ENCODE results near the gene HTR2C.
"Not testable (repeated sequence)": the region's sequence is repeated elsewhere in the genome, so short reads cannot be mapped to it uniquely, and the experiment has no call there.

The HTR2C gene

DNA sequence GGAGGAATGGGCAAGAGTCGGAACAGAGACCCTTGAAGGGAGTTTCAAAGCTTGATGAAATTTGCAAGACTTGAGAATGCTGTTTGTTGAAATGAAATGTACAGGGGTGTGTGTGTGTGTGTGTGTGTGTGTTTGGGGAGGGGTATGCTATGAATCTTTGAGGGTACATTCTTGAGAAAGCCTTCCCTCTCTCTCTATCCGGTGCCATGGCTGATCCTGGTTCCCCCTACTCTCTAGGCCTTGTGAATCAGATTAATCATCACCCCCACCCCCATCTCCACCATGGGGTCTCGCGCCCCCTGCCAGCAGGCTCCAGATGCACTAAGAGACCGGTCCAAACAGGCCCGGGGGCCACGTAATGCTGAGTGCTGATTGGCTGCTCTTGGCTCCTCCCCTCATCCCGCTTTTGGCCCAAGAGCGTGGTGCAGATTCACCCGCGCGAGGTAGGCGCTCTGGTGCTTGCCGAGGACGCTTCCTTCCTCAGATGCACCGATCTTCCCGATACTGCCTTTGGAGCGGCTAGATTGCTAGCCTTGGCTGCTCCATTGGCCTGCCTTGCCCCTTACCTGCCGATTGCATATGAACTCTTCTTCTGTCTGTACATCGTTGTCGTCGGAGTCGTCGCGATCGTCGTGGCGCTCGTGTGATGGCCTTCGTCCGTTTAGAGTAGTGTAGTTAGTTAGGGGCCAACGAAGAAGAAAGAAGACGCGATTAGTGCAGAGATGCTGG lies at the start of gene HTR2C:
TSS of gene HTR2C (plus strand) at position 441 of the 729 bp plus-strand sequence. CDS start 142,851 bp downstream, outside the sequence.
- no peak for DNase-seq (ENCODE audit: low read depth in 2 of 2)

- no peak for DNase-seq (ENCODE audit: low read depth in 2 of 2)
Observed at GRCh38 chrX:114580336-114580735, 3.5 kb upstream of the HTR2C start.

DNA sequence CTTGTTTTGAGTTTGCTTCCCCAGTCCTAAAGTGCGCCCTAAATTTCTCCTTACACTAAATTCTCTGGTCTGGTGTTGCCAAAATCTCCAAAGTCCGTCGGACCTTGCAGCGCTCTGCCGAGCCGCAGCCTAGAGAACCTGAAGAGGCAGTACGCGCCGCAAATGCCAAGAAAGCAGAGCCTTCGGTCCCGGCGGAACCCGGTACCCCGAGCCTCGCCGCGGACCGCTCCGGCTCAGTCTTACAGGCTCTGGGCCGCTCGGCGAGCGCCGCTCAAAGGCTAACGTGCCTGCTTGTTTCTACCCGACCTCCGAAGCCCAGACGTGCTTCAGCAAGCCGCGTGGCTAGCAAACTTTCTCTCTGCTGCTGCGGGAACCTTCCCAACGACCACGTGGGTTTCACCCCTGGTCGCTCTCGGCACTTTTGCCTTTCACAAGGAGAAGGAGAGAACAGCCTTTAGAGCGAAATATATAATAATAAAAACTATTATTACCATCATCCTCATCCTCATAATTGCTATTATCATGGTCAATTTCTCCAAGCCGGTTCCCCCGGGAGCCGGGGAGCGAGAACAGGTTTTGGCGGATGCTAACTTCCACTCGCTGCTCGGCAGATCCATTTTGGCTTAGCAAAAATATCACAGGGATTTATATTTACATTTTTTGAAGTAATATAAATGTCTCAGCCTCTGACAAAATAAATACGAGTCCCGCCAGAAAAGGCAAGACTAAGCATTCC lies 2.2 kb upstream of the HTR2C start:
- no peak for DNase-seq (ENCODE audit: low read depth in 2 of 2)

DNA sequence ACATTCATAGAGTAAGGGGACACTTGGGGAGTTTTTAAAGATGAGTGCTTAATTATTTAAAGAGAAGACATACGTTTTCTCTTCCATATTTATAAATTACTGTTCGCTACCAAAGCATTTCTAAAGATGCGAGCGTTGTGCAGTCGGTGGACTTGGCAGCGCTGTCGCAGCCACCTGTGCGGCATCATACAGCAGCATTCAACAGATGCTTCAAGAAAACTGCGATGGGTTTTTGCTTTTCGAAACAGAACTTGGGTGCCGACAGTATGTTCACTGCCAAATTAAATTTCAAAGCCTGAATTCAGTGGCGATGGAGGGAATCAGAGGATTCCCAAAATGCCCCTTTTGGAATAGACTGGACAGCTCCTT lies 1.6 kb upstream of the HTR2C start:
- DNase-seq (ENCODE audit: low read depth in 2 of 2): no peak

- no peak for DNase-seq (ENCODE audit: low read depth in 2 of 2)
Observed at GRCh38 chrX:114582698-114583395, 1.0 kb upstream of the HTR2C start.

DNA sequence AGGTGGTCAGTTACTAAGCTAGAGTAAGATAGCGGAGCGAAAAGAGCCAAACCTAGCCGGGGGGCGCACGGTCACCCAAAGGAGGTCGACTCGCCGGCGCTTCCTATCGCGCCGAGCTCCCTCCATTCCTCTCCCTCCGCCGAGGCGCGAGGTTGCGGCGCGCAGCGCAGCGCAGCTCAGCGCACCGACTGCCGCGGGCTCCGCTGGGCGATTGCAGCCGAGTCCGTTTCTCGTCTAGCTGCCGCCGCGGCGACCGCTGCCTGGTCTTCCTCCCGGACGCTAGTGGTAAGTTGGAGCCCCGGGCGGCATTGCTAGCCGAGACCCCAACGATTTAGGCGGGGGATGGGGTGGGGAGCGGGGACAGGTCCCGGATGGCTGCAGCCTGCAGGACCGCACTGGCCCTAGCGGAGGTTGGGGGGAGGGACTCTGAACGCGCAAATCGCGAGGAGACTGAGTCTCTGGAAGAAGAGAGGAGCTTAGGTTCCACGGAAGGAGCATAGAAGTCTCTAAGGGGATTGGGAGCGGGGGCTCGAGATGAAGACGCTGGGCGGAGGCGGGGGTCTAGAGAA lies 573 bp downstream of the HTR2C start:
- DNase-seq (ENCODE audit: low read depth in 2 of 2): no peak

DNA sequence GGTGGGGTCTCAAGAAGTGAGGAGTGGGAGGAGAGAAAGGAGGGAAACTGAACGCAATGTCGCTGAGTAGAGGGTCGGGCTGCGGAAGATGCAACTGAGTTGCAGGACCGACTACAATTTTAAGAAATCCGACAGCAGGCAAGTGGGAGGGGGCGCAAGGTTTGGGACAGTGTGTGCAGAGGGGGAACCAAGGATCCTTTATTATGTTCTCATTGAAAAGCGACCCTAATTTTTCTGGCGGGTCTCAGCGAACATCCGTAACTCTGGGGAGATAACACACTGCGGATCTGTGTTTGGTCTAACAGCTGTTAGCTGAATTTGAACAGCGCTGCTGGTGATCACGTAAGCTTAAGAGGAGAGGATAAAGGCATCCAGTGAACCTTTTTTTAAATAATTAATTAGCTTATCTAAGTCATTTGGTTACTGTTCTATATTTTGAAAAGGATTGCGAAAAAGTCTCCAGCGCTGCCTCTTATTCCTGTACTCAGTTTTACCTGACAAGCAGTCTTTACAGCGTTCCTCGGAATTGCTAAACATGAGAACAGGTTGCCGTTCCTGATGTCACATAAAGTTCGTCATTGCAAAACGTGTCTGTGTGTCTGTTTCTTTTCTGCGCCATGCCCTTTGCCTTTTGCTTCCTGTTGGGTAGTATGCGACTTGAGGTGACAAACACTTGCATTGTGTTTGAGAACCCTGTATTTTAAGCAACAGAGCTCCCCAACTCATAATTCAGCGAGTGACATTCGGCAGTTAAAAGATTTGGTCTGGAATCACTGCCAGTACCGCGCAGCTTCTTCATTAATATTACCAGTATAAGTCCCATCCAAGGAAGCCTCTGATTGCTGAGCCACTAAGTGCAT lies 1.3 kb downstream of the HTR2C start:
- DNase-seq (ENCODE audit: low read depth in 2 of 2): no peak

GRCh38 chrX:114591121-114591520 lies 7.2 kb downstream of the HTR2C start:
- no peak for DNase-seq (ENCODE audit: low read depth in 2 of 2)

- DNase-seq (ENCODE audit: low read depth in 2 of 2): no peak
Observed at GRCh38 chrX:114599305-114599704, 15.4 kb downstream of the HTR2C start.

GRCh38 chrX:114599911-114600310 lies 16.0 kb downstream of the HTR2C start:
- no peak for DNase-seq (ENCODE audit: low read depth in 2 of 2)

- not testable (repeated sequence) for DNase-seq (ENCODE audit: low read depth in 2 of 2)
Observed at GRCh38 chrX:114606619-114607018, 22.7 kb downstream of the HTR2C start.

DNA sequence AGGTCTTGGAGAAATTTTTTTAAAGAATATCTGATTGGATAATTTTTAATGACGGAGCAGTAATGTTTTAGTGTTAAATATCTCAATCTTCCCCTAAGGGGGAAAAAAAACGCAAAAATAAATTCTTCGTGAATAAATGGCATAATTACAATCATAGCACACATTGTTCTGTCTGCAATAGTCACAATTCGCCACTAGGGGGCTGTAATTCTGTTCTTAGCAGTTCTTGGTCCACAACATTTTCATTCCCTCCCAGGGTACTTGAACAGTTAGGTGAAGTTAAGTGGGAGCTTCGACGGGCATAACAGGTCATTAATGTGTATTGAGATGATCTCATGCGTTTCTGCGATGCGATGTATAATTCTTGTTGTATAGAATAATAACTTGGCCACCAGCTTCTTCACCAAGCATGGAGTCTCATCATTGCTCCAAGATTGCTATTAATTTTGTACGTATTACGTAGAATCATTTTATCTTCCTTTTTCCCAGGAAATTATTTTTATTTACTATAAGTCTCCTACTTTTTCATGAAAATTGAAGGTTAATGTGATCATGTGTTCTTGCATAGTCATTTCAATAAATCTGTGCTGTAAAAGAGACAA lies 27.2 kb downstream of the HTR2C start:
- DNase-seq (ENCODE audit: low read depth in 2 of 2): no peak

- no peak for DNase-seq (ENCODE audit: low read depth in 2 of 2)
Observed at GRCh38 chrX:114615765-114616164, 31.9 kb downstream of the HTR2C start.

DNA sequence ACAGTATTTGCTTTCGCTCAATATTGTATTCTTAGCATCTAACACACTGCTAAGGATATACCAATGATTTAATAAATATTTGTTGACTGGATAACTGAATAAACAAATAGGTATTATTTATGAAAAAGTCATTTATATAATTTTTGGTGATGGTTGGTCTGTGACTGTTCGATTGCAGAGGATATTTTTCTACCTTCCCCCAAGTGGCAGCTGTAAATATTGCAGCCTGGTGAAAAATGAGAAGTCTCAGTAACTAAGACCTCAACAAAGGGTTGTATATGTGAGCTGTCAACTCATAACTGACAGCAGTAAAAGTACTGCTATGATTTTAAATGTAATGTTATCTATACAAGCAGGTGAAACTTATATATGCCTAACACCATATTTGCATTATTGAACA lies 36.0 kb downstream of the HTR2C start:
- no peak for DNase-seq (ENCODE audit: low read depth in 2 of 2)

DNA sequence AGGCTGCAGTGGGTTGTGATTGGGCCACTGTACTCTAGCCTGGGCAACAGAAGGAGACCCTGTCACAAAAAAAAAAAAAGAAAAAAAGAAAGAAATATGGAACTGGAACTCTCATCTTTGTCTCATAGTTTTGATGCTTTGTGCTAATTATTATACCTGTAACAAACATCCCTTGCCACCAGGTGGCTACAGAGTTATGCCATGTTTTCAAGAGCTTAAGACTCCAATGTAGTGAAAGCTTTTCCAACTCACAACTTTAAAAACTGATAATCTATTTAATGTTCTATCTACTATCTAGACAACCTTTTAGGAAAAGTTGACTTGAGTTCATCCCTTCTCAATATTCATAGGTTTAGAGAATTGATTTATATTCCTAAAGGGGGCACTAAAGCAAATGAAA lies 42.4 kb downstream of the HTR2C start:
- DNase-seq (ENCODE audit: low read depth in 2 of 2): no peak

GRCh38 chrX:114635986-114636385 lies 52.1 kb downstream of the HTR2C start:
- no peak for DNase-seq (ENCODE audit: low read depth in 2 of 2)

DNA sequence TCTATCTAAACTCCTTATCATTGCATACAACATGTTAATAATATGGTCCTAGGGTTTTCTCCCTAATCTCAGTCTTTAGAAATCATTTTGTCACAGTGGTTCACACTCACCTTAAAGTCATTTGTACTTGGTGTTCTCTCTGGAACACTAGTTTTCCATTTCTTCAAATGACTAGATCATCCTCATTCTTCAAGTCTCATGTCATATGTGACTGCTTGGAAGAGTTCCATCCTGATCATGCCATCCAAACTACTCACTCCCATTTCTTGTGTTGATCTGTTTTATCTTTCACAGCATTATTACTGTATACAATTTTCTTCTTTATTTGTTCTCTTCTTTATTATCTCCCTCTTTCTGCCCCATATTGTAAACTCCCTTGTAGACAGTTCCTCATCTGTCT lies 66.5 kb downstream of the HTR2C start:
- DNase-seq (ENCODE audit: low read depth in 2 of 2): no peak

DNA sequence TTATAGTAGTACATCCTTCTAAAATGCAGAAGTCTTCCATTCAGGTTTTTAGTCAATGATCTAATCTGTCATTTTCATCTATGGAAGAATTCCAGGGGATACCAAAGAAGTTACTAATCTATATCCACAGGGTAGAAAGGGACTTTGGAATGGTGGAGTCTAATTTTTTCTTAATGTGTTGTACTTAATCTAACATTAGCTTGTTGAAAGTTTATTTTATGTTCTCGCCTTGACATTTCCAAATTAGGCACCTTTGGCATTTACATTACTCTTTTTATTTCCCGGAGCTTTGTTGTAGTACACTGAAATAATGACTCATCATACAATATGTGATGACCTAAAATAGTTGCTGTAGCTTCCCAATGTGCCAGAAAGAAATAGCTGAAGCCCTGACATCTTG lies 91.5 kb downstream of the HTR2C start:
- DNase-seq (ENCODE audit: low read depth in 2 of 2): peak; percentile 79 to 81

DNA sequence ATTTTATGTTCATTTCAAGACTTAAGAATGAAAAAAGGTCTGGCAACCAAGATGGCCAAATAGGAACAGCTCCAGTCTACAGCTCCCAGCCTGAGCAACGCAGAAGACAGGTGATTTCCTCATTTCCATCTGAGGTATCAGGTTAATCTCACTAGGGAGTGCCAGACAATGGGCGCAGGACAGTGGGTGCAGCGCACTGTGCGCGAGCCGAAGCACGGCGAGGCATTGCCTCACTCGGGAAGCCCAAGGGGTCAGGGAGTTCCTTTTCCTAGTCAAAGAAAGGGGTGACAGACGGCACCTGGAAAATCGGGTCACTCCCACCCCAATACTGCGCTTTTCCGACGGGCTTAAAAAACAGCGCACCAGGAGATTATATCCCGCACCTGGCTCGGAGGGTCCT lies 116.6 kb downstream of the HTR2C start:
- DNase-seq (ENCODE audit: low read depth in 2 of 2): not testable (repeated sequence)

GRCh38 chrX:114709406-114709805 lies 125.5 kb downstream of the HTR2C start:
- DNase-seq (ENCODE audit: low read depth in 2 of 2): no peak

DNA sequence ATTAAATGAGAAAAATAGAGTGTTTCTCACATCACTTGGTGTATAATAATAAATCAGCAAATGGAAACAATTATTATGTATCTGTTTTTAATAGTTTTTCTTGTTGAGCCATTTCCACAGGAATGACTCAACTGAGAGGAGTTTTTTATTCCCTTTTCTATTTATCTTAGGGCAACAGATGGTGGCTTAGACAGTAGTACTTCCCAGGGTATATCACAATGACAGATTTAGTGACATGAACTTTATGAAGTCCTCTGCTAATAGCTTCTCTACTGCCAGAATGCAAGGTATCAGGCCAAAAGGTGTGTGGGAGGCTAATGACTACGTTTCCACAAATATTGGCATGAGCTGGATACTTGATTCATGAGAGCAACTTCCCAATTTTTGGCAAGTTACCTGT lies 126.7 kb downstream of the HTR2C start:
- peak in 1 of 2 experiments; percentile 11 for DNase-seq (ENCODE audit: low read depth in 2 of 2)
